Liver (tissue), 9 donors: ENCODE data around the gene TRPC4. TPM values are rescaled to one million over a fixed set of nuclear protein-coding genes. Genes with fewer than 3 reads are reported as not detected.

Source experiments
- DNase-seq: peaks from one replicate; pipeline ENCODE4 v3.0.0-alpha.2; 2017; ENCODE audit warnings: low spot score
- H3K27ac ChIP-seq, 2 donors: one replicate each; pipeline ENCODE4 v1.7.0; 2013; ENCODE audit warnings: inconsistent platforms in 2 of 2, low read length in 2 of 2, control low read depth in 1 of 2, low read depth in 1 of 2, mild to moderate bottlenecking in 1 of 2
- H3K27me3 ChIP-seq, 4 donors: one replicate each; pipeline versions ENCODE4 v1.6.1 to v1.7.0; 2013; ENCODE audit warnings: low read length in 3 of 4, inconsistent platforms in 1 of 4, mild to moderate bottlenecking in 1 of 4, moderate library complexity in 1 of 4; ENCODE audit not compliant: control insufficient read depth in 4 of 4, insufficient read depth in 4 of 4
- H3K36me3 ChIP-seq, 4 donors: one replicate each; pipeline versions ENCODE4 v1.6.1 to v1.7.0; 2013; ENCODE audit warnings: low read length in 3 of 4, mild to moderate bottlenecking in 3 of 4, low read depth in 1 of 4, moderate library complexity in 1 of 4; ENCODE audit not compliant: control insufficient read depth in 4 of 4, insufficient read depth in 3 of 4
- H3K4me1 ChIP-seq, 4 donors: one replicate each; pipeline versions ENCODE4 v1.6.1 to v1.7.0; 2013; ENCODE audit warnings: low read length in 3 of 4, mild to moderate bottlenecking in 3 of 4, moderate library complexity in 1 of 4; ENCODE audit not compliant: control insufficient read depth in 4 of 4, insufficient read depth in 4 of 4
- H3K4me3 ChIP-seq, 3 donors: one replicate each; pipeline versions ENCODE4 v1.6.1 to v1.7.0; 2013; ENCODE audit warnings: low read length in 3 of 3, control low read depth in 1 of 3, low read depth in 1 of 3, mild to moderate bottlenecking in 1 of 3
- H3K9ac ChIP-seq, 2 donors: one replicate each; pipeline ENCODE4 v1.7.0; 2013; ENCODE audit warnings: low read length in 2 of 2, mild to moderate bottlenecking in 2 of 2, moderate library complexity in 2 of 2, control low read depth in 1 of 2, low read depth in 1 of 2
- H3K9me3 ChIP-seq, 4 donors: one replicate each; pipeline versions ENCODE4 v1.6.1 to v1.7.0; 2013; ENCODE audit warnings: low read length in 3 of 4; ENCODE audit not compliant: control insufficient read depth in 4 of 4
- ATF3 ChIP-seq: IDR thresholded peaks from 2 replicates; pipeline ENCODE4 v1.6.1; 2016; ENCODE audit warnings: antibody characterized with exemption
- CTCF ChIP-seq: fragments of 150-350 bp; IDR thresholded peaks from 2 replicates; pipeline ENCODE4 v1.5.1; 2017; ENCODE audit warnings: improper control_type of control experiment, low read depth, low read length; ENCODE audit not compliant: missing input control
- EGR1 ChIP-seq, 2 donors: IDR thresholded peaks; 2 replicates each; pipeline ENCODE4 v1.6.1; 2016 to 2018; ENCODE audit warnings: antibody characterized with exemption in 2 of 2, low read depth in 2 of 2
- FOXA1 ChIP-seq: IDR thresholded peaks from 2 replicates; pipeline ENCODE4 v1.6.1; 2016; ENCODE audit warnings: antibody characterized with exemption
- FOXA2 ChIP-seq: IDR thresholded peaks from 2 replicates; pipeline ENCODE4 v1.6.1; 2016; ENCODE audit warnings: antibody characterized with exemption
- GABPA ChIP-seq, 2 donors: IDR thresholded peaks in 1 of 2; conservative IDR thresholded peaks in 1 of 2; 2 replicates each; pipeline ENCODE4 v1.6.1; 2016; ENCODE audit warnings: antibody characterized with exemption in 2 of 2, mild to moderate bottlenecking in 1 of 2, moderate library complexity in 1 of 2
- HNF4A ChIP-seq, 2 donors: conservative IDR thresholded peaks; 2 replicates each; pipeline ENCODE4 v1.6.1; 2016; ENCODE audit warnings: antibody characterized with exemption in 2 of 2, mild to moderate bottlenecking in 2 of 2
- JUND ChIP-seq, 2 donors: IDR thresholded peaks; 2 replicates each; pipeline ENCODE4 v1.6.1; 2016; ENCODE audit warnings: antibody characterized with exemption in 2 of 2
- MAX ChIP-seq: IDR thresholded peaks from 2 replicates; pipeline ENCODE4 v1.6.1; 2016; ENCODE audit warnings: antibody characterized with exemption
- RAD21 ChIP-seq, 2 donors: IDR thresholded peaks; 2 replicates each; pipeline ENCODE4 v1.6.1; 2016; ENCODE audit warnings: antibody characterized with exemption in 2 of 2, mild to moderate bottlenecking in 2 of 2
- RXRA ChIP-seq, 2 donors: IDR thresholded peaks; 2 replicates each; pipeline ENCODE4 v1.6.1; 2017 to 2018; ENCODE audit warnings: antibody characterized with exemption in 2 of 2, mild to moderate bottlenecking in 1 of 2
- SP1 ChIP-seq: IDR thresholded peaks from 2 replicates; pipeline ENCODE4 v1.6.1; 2018; ENCODE audit warnings: antibody characterized with exemption, mild to moderate bottlenecking
- TAF1 ChIP-seq: conservative IDR thresholded peaks from 2 replicates; pipeline ENCODE4 v1.6.1; 2016; ENCODE audit warnings: antibody characterized with exemption, mild to moderate bottlenecking
- YY1 ChIP-seq: IDR thresholded peaks from 2 replicates; pipeline ENCODE4 v1.6.1; 2016; ENCODE audit warnings: antibody characterized with exemption, mild to moderate bottlenecking
- ZBTB33 ChIP-seq: IDR thresholded peaks from 2 replicates; pipeline ENCODE4 v1.6.1; 2016; ENCODE audit warnings: antibody characterized with exemption
- WGBS: extraction: QIAGEN DNeasy Blood & Tissue Kit; methylation state at CpG from one replicate; pipeline ENCODE4 v1.1.7; 2013; 5-methylcytosine and 5-hydroxymethylcytosine counted together
- polyA plus RNA-seq, 2 donors: library from polyadenylated mRNA; stranded (reverse) in 1 of 2; unstranded in 1 of 2; fragments of 200-250 nt in 1 of 2; fragments of >200 nt in 1 of 2; fragmentation: Nextera tagmentation in 1 of 2; extraction: Ambion mirVana in 1 of 2; gene quantifications; one replicate each; pipeline versions ENCODE4 v1.2.1 to v1.2.3, GENCODE V29; 2013 to 2015
- total RNA-seq, 2 donors: library from RNA; depleted of rRNA; stranded (reverse); fragments of >200 nt; gene quantifications; one replicate each; pipeline ENCODE4 v1.2.3, GENCODE V29; 2014
- donor health status: healthy.
- donor health status: healthy.
- donor health status: healthy.
- donor health status: healthy.
- donor health status: healthy.

TRPC4 gene
- total and polyA plus RNA-seq, 4 donors = 0.04 to 0.17 (median 0.05) TPM; not detected in 1

DNA sequence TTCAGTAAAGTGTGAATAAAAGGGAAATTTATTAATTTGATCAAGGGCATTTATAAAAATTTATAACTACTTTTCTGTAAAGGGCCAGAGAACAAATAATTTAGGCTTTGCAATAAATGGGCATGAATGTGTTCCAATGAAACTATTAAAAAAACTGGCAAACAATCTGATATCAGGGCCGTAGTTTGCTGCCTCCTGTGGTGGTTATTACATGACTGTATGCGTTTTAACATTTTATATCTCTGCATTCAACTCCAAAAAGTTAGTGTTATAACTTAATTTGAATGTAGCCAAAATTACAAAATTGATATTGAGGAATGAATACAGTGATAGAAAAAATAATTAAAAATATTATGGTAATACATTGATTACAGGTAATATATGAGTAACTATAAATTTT, 190.5 kb downstream of the TRPC4 start:
- peaks cover 0 to 2% (median 0%) of the 10 kb centered on the region in 4 donors for H3K9me3 ChIP-seq
- H3K36me3 ChIP-seq = no peaks in the 10 kb centered on the region
- H3K4me1 ChIP-seq = peaks cover 0 to 3% (median 0%) of the 10 kb centered on the region in 4 donors
- no peak overlapping the region for H3K9ac ChIP-seq
- no peak overlapping the region for H3K27ac ChIP-seq
- TF ChIP-seq CTCF (no peak), EGR1 (IDR thresholded peaks at IDR 0.05; ENCODE audit: low read depth in 2 of 2) (no peak), FOXA2 (no peak), SP1 (no peak), GABPA (IDR thresholded peaks at IDR 0.05 in 1 of 2, conservative IDR thresholded peaks at IDR 0.05 in 1 of 2) (no peak), FOXA1 (no peak), TAF1 (no peak), YY1 (no peak), ZBTB33 (no peak)
- no peak overlapping the region for H3K4me3 ChIP-seq
- H3K27me3 ChIP-seq = no peaks in the 10 kb centered on the region
- WGBS = 70% methylated on average over 2 of the region's 2 CpGs
- no peak for DNase-seq

GRCh38 chr13:37669845-37670244, 199.7 kb downstream of the TRPC4 start:
- 78% methylated on average over 1 of the region's 1 CpG for WGBS
- Histone ChIP-seq H3K9me3 (no peaks in the 10 kb centered on the region), H3K9ac (no peak overlapping the region)

GRCh38 chr13:37667702-37668101, 201.9 kb downstream of the TRPC4 start:
- Histone ChIP-seq H3K9me3 (no peaks in the 10 kb centered on the region), H3K27me3 (peaks cover 0 to 3% (median 0%) of the 10 kb centered on the region in 4 donors), H3K36me3 (no peaks in the 10 kb centered on the region), H3K9ac (no peak overlapping the region), H3K4me1 (no peaks in the 10 kb centered on the region), H3K4me3 (no peak overlapping the region), H3K27ac (no peak overlapping the region)
- 54% methylated on average over 3 of the region's 3 CpGs for WGBS
- DNase-seq = no peak
- no peak for TF ChIP-seq JUND (IDR thresholded peaks at IDR 0.05)
- no peak for TF ChIP-seq YY1
- TF ChIP-seq ATF3 = no peak
- no peak for TF ChIP-seq GABPA (IDR thresholded peaks at IDR 0.05 in 1 of 2, conservative IDR thresholded peaks at IDR 0.05 in 1 of 2)
- no peak for TF ChIP-seq RAD21 (IDR thresholded peaks at IDR 0.05)
- no peak for TF ChIP-seq SP1
- TF ChIP-seq FOXA1 = no peak
- no peak for TF ChIP-seq CTCF
- no peak for TF ChIP-seq EGR1 (IDR thresholded peaks at IDR 0.05; ENCODE audit: low read depth in 2 of 2)
- no peak for TF ChIP-seq TAF1
- no peak for TF ChIP-seq FOXA2
- TF ChIP-seq MAX = no peak
- TF ChIP-seq HNF4A (conservative IDR thresholded peaks at IDR 0.05) = no peak
- no peak for TF ChIP-seq RXRA (IDR thresholded peaks at IDR 0.05)
- TF ChIP-seq ZBTB33 = no peak

More at GRCh38 chr13:37669845-37670244, 199.7 kb downstream of the TRPC4 start:
- no peak overlapping the region for H3K27ac ChIP-seq
- DNase-seq = no peak
- H3K4me3 ChIP-seq = no peak overlapping the region
- H3K4me1 ChIP-seq = no peaks in the 10 kb centered on the region
- TF ChIP-seq SP1 = no peak
- no peak for TF ChIP-seq JUND (IDR thresholded peaks at IDR 0.05)
- no peak for TF ChIP-seq TAF1
- H3K27me3 ChIP-seq = peaks cover 0 to 3% (median 0%) of the 10 kb centered on the region in 4 donors
- H3K36me3 ChIP-seq = no peaks in the 10 kb centered on the region
